ENCODE measurements around the gene CCNG2.

DNA sequence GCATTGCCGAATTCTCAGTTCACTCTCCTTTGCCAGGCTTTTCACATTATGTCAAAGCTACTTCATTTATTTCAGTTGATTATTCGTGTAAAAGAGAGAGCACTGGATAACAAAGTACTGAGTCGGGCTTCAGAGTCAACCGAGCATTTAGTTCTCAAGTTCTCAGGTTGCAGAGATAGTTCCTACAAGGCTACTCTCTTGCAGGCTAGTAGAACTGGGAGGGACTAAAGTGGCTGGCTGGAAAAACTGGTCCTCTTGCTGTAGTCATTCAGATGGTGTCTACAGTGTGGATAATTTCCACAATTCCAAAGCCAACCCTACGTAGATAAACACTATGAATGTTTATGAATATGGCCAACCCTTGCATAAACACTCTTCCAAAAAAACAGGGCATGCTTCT lies 4.6 kb upstream of the CCNG2 start:
- TF ChIP-seq, protein P1, sequence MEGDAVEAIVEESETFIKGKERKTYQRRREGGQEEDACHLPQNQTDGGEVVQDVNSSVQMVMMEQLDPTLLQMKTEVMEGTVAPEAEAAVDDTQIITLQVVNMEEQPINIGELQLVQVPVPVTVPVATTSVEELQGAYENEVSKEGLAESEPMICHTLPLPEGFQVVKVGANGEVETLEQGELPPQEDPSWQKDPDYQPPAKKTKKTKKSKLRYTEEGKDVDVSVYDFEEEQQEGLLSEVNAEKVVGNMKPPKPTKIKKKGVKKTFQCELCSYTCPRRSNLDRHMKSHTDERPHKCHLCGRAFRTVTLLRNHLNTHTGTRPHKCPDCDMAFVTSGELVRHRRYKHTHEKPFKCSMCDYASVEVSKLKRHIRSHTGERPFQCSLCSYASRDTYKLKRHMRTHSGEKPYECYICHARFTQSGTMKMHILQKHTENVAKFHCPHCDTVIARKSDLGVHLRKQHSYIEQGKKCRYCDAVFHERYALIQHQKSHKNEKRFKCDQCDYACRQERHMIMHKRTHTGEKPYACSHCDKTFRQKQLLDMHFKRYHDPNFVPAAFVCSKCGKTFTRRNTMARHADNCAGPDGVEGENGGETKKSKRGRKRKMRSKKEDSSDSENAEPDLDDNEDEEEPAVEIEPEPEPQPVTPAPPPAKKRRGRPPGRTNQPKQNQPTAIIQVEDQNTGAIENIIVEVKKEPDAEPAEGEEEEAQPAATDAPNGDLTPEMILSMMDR (IDR thresholded peaks at IDR 0.05) = no peak
- TF ChIP-seq POLR2A (IDR thresholded peaks at IDR 0.05) = no peak

Measured in esophagus squamous epithelium (tissue), 4 donors.